Pancreas (tissue), 10 donors: Measurements from ENCODE around the gene SETD4. TPM values are rescaled to one million over a fixed set of nuclear protein-coding genes. Genes with fewer than 3 reads are reported as not detected.

Source experiments
- ATAC-seq, 4 donors: fragments of 200-7000 bp; cut with Tn5 transposase; one replicate each; pipeline versions ENCODE4 v1.8.0 to v1.9.1; 2020; ENCODE audit warnings: mild to moderate bottlenecking in 4 of 4, moderate library complexity in 4 of 4
- DNase-seq, 6 donors: peaks; one replicate each; pipeline ENCODE4 v3.0.0-alpha.2; 2020
- FAIRE-seq: peaks from 2 replicates; lab custom pipeline; 2012; peaks lifted over from hg19 to GRCh38; lab: Jason Lieb, UNC
- H3K27ac ChIP-seq, 4 donors: fragments of 200-600 bp; sonication (generic); 1 replicate in 3 of 4; 2 replicates in 1 of 4; pipeline versions ENCODE4 v1.5.0 to v1.8.0; 2020
- H3K27me3 ChIP-seq, 4 donors: fragments of 200-600 bp; one replicate each; pipeline ENCODE4 v1.8.0; 2021
- H3K36me3 ChIP-seq, 3 donors: fragments of 200-600 bp; sonication (generic) in 1 of 3; one replicate each; pipeline versions ENCODE4 v1.5.0 to v1.8.0; 2020 to 2021
- H3K4me1 ChIP-seq, 3 donors: fragments of 200-600 bp; one replicate each; pipeline ENCODE4 v1.8.0; 2021
- H3K4me3 ChIP-seq, 4 donors: fragments of 200-600 bp; sonication (generic) in 2 of 4; one replicate each; pipeline versions ENCODE4 v1.5.0 to v1.8.0; 2020 to 2021
- H3K9me3 ChIP-seq, 4 donors: fragments of 200-600 bp; one replicate each; pipeline ENCODE4 v1.8.0; 2021
- WGBS, 2 donors: extraction: QIAGEN DNeasy Blood & Tissue Kit; methylation state at CpG; one replicate each; pipeline ENCODE4 v1.1.7; 2013; 5-methylcytosine and 5-hydroxymethylcytosine counted together
- intact Hi-C, 3 donors: fragments of 100-400 bp; cut with DNase I; formaldehyde crosslinking; loops; one replicate each; pipeline versions ENCODE4 v1.11.1 to v1.14.2; 2022
- polyA plus RNA-seq, 2 donors: library from polyadenylated mRNA; stranded (reverse); fragments of 200-250 nt; gene quantifications; one replicate each; pipeline ENCODE4 v1.2.3, GENCODE V29; 2013
- total RNA-seq, 6 donors: library from RNA; stranded (reverse); fragmentation: NEBNext Ultra II Directional in 4 of 6; extraction: Animal tissue kit (Norgen Biotek cat#: 25700) in 4 of 6; gene quantifications; one replicate each; pipeline versions ENCODE4 v1.2.1 to v1.2.4, GENCODE V29; 2021 to 2023
- TF ChIP-seq, protein P1 (sequence below), 4 donors: fragments of 200-600 bp; sonication (generic) in 3 of 4; IDR thresholded peaks; one replicate each; pipeline versions ENCODE4 v1.5.0 to v1.8.0; 2021; ENCODE audit warnings: antibody characterized with exemption in 4 of 4
- donor health status: healthy with polysubstance abuse.
- donor health status: DM: no; HTN: no; CAD: no; lungs with moderate emphysema.
- donor health status: DM: no; HTN: no; CAD: no.
- donor health status: control.
- donor health status: control.
- donor health status: Bipolar disorder and iron deficiency.
- donor health status: DM: yes; HTN: yes; CAD: no.
- donor health status: DM: no; HTN: no; CAD: no.
- donor health status: DM: no; HTN: no; CAD: no.
- donor health status: DM: yes; HTN: yes; CAD: no.

Gene SETD4
- total and polyA plus RNA-seq, 8 donors, result 5.7 to 16.8 (median 8.7) TPM

DNA sequence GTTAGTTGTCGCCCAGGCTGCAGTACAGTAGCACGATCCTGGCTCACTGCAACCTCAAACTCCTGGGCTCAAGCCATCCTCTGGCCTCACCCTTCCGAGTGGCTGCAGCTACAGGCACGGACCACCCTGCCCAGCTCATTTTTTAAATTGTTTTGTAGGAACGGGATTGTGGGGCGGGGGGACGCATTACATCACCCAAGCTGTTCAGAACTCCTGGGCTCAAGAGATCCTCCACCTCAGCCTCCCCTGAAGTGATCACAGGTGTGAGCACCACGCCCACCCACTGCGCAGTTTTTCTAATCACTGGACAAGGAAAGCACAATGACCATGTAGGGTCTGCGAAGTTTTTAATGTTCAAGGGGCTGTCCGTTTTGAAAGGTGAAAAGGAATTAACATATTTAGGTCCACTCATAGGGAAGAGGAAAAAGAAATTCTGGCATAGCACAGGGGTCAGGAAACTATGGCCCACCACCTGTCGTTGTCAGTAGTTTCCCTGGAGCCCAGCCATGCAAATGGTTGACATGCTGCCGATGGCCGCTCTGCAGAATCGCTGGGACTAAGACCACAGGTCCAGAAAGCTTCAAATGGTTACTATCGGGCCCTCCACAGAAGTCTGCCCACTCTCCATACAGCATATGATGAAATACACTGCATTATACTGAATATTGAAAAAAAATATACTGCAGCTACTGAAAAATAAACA lies 26.0 kb downstream of the SETD4 start:
- intact Hi-C loops, result no loop called here
- no peak overlapping the region for H3K4me3 ChIP-seq
- DNase-seq (no peak), FAIRE-seq (no peak), ATAC-seq (no peak)
- WGBS, 2 donors, result 81 to 88% methylated on average over 16 of the region's 16 CpGs
- no peaks in the 10 kb centered on the region for H3K27me3 ChIP-seq
- no peak overlapping the region for H3K27ac ChIP-seq
- TF ChIP-seq, protein P1, sequence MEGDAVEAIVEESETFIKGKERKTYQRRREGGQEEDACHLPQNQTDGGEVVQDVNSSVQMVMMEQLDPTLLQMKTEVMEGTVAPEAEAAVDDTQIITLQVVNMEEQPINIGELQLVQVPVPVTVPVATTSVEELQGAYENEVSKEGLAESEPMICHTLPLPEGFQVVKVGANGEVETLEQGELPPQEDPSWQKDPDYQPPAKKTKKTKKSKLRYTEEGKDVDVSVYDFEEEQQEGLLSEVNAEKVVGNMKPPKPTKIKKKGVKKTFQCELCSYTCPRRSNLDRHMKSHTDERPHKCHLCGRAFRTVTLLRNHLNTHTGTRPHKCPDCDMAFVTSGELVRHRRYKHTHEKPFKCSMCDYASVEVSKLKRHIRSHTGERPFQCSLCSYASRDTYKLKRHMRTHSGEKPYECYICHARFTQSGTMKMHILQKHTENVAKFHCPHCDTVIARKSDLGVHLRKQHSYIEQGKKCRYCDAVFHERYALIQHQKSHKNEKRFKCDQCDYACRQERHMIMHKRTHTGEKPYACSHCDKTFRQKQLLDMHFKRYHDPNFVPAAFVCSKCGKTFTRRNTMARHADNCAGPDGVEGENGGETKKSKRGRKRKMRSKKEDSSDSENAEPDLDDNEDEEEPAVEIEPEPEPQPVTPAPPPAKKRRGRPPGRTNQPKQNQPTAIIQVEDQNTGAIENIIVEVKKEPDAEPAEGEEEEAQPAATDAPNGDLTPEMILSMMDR (IDR thresholded peaks at IDR 0.05), result no peak
- no peaks in the 10 kb centered on the region for H3K9me3 ChIP-seq
- H3K36me3 ChIP-seq, result peaks cover 0 to 28% (median 0%) of the 10 kb centered on the region in 3 donors
- H3K4me1 ChIP-seq, result no peaks in the 10 kb centered on the region

DNA sequence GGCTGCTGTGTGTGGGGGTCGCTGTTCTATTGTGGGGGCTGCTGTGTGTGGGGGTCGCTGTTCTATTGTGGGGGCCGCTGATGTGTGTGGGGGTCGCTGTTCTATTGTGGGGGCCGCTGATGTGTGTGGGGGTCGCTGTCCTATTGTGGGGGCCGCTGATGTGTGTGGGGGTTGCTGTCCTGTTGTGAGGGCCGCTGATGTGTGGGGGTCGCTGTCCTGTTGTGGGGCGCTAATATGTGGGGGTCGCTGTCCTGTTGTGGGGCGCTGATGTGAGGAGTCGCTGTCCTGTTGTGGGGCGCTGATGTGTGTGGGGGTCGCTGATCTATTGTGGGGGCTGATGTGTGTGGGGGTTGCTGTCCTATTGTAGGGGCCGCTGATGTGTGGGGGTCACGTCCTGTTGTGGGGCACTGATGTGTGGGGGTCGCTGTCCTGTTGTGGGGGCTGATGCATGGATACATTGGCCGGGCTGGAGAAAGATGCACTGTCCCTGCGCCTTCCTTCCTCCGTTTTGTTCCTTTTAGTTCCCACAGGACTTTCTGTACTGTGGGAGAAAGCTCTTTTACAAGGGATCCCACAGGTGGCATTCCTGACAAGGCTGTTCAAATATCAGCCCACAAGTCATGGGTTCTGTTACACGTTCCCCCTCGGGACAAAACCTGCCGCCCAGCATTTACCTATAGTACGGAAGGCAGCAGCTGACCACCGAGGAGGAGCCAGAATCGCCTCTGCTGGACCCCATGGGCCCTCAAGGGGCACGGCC lies 27.5 kb downstream of the SETD4 start:
- no peaks in the 10 kb centered on the region for H3K27me3 ChIP-seq
- intact Hi-C loops, result no loop called here
- H3K36me3 ChIP-seq, result peaks cover 0 to 24% (median 0%) of the 10 kb centered on the region in 3 donors
- TF ChIP-seq, protein P1 (IDR thresholded peaks at IDR 0.05), result no peak
- H3K9me3 ChIP-seq, result no peaks in the 10 kb centered on the region
- H3K27ac ChIP-seq, result no peak overlapping the region
- no peak overlapping the region for H3K4me3 ChIP-seq
- WGBS, 2 donors, result 80 to 88% methylated on average over 28 of the region's 28 CpGs
- H3K4me1 ChIP-seq, result no peaks in the 10 kb centered on the region
- DNase-seq, result no peak
- no peak for ATAC-seq
- no peak for FAIRE-seq

DNA sequence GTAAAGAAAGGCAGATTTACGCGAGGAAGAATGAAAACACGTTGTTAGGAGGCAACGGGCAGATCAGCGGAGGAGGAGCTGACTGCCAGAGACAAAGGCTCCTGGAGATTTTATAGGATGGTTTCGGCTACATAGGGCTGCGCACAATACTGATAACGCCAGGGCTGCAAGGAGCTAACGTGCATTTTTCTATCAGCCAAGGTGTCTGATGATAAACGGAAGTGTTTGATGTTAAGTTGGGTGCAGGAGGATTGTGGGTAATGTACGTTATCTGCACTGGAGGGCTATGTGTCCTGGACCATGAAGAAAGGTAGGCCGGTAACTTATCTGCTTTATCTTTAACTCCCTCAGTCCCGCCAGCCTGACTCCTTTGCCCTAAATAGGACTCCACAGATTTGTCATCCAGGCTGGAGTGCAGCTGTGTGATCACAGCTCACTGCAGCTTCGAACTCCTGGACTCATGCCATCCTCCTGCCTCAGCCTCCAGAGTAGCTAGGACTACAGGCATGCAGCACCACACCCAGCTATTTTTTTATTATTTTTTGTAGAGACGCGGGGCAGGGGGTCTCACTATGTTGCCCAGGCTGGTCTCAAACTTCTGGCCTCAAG lies 29.6 kb downstream of the SETD4 start:
- 47 to 60% methylated on average over 16 of the region's 16 CpGs for WGBS, 2 donors

DNA sequence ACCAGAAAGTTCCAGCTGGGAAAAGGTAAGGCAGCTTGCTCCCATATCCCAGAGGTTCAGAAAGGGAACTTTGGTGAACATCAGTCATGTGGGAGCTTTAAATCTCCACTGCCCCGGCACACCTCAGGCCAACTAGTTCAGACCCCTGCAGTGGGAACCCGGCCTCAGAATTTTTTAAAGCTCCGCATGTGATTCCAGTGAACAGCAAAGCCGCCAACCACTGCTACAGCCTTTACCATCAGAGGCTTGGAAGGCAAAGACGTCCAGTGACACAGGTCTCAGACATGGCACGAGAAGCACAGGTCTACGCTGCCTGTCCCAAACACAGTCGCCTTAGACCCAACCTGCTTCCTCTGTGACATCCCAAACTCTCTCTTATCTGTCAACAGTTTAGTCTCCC lies 31.0 kb downstream of the SETD4 start:
- Histone ChIP-seq H3K4me1 (no peaks in the 10 kb centered on the region), H3K36me3 (no peaks in the 10 kb centered on the region), H3K27ac (no peak overlapping the region), H3K4me3 (no peak overlapping the region), H3K9me3 (no peaks in the 10 kb centered on the region), H3K27me3 (no peaks in the 10 kb centered on the region)
- WGBS, 2 donors, result 77 to 83% methylated on average over 8 of the region's 8 CpGs
- intact Hi-C loops, result no loop called here
- TF ChIP-seq, protein P1 (IDR thresholded peaks at IDR 0.05), result no peak
- no peak for ATAC-seq
- no peak for DNase-seq
- FAIRE-seq, result no peak

More for the DNA sequence above, 29.6 kb downstream of the SETD4 start:
- FAIRE-seq (no peak), ATAC-seq (no peak), DNase-seq (no peak)
- H3K9me3 ChIP-seq, result no peaks in the 10 kb centered on the region
- intact Hi-C loops, result no loop called here
- no peak overlapping the region for H3K4me3 ChIP-seq
- H3K27me3 ChIP-seq, result no peaks in the 10 kb centered on the region
- TF ChIP-seq, protein P1 (IDR thresholded peaks at IDR 0.05), result no peak
- no peaks in the 10 kb centered on the region for H3K4me1 ChIP-seq
- peaks cover 0 to 6% (median 0%) of the 10 kb centered on the region in 3 donors for H3K36me3 ChIP-seq
- H3K27ac ChIP-seq, result no peak overlapping the region
